Suppressor macrophage treated with lipopolysaccharide for 1 hour (primary cell): ENCODE data around the gene CRYZ.

Experiments used
- DNase-seq, 3 donors: peaks; one replicate each; pipeline ENCODE4 v3.0.0-alpha.2; 2020 to 2022

CRYZ gene

DNA sequence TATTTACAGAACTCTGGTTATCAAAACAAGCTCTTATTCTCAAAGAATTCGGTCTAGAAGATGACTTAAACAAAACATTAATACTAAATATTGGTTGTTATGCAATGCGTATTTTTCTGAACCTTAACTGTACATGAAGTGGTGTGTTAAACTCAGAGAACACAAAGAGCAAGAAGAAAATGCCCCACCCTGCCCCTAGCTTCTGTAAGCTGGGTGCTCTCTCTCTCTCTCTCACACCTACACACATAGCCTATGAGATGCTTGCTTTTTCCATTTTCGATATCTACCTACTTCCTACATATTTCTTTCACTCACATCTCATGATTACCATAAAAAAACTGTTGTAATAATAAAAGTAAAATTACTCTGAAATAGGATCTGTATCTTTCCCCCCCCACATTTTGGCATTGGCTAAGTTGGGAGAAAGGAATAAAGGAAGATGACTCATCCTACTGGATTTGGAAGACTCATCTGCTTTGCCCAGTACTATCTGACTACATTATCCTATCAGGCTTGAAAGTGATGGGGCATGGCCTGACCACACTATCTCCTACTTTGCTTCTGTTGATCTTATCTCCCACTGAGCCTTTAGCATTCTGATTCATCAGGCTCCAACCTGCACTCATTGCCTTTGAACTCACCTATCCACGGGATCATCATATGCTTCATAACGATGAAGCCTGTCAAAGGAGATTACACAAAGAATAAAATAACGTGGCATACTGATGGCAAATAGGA, 2.9 kb downstream of the CRYZ start:
- DNase-seq = no peak

DNA sequence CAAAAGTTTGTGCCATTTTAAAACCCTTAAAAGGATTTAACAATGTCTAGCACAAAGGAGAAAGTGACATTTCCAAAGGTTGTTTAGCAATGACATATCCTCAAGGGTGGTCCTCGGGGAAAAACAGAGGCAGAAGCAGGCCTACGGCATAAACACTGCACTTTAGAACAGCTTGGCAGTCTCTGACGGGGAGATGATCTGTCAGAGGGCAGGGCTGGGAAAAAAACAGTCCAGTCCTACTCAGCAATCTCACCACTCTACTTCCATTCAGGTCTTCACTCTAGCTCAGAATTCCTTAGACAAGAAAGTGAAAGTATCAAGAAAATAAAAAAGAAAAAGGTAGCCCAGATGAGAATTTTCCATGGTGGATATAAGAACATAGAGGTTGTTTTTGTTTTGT, 4.1 kb downstream of the CRYZ start:
- no peak for DNase-seq

DNA sequence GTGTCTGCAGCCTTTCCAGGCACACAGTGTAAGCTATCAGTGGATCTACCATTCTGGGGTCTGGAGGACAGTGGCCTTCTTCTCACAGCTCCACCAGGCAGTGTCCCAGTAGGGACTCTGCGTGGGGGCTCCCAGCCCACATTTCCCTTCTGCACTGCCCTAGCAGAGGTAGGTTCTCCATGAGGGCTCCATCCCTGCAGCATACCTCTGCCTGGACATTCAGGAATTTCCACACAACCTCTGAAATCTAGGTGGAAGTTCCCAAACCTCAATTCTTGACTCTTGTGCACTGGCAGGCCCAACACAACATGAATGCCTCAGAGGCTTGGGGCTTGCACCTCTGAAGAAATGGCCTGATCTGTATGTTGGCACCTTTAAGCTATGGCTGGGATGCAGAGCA, 6.8 kb downstream of the CRYZ start:
- no peak for DNase-seq

DNA sequence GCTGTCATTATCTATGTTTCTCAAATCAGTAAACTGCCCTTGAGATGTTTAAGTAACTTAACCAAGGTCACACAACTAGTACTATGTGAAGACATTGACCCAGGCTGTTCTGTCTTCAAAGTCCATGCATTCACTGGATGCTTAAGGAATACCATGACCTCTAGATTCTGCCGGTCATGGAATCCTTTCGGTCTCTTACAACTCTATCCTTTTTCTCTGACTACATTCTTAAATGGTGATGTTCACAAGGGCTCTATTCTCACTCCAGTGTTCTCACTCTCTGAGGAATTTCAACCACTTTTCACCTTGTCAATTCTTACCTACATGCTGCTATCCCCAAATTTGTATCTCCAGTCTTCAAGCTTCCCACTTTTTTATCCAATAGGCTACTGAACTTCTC, 15.2 kb downstream of the CRYZ start:
- no peak for DNase-seq

DNA sequence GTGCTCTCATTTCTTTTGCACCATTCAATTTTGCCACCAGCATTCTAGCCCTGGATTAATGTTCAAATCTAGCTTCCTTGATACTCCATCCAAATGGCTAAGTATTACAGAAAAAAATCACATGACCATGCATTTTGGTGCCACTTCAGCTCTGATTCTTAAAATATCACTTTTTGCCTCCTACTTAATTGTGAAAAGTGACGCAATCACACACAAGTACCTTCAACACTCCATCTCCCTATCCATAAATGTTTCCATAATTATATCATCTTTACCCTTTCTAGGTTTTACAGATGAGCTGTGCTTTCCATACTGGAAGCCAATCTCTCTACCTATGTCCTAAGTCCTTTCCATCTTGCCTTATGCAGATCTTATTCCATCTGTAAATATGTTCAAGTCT, 16.0 kb downstream of the CRYZ start:
- no peak for DNase-seq

DNA sequence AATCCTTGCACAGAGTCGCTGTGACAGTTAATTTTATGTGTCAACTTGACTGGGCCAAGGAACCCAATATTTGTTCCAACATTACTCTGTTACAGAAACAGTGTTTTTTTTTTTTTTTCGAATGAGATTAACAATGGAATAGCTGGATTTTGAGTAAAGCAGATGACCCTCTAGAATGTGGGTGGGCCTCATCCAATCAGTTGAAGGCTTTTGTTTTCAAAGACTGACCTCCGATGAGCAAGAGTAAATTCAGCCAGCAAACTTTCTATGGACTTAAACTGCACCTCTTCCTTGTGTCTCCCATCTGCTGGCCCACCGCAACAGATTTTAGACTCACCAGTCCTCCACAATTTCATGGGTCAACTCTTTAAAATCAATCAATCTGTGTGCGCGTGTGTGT, 17.0 kb downstream of the CRYZ start:
- no peak for DNase-seq

DNA sequence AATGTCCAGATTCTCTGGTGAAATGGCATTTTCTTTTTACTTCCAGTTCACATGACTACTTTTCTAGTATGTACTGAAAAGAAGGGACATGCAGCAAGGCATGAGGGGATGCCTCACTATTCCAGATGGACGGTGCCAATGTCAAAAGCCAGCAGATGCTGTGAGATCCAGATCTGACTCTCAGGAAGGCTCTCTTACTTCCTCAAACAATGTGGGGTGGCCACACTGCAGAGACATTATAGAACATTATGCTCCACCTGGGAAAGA, 17.7 kb downstream of the CRYZ start:
- no peak for DNase-seq

DNA sequence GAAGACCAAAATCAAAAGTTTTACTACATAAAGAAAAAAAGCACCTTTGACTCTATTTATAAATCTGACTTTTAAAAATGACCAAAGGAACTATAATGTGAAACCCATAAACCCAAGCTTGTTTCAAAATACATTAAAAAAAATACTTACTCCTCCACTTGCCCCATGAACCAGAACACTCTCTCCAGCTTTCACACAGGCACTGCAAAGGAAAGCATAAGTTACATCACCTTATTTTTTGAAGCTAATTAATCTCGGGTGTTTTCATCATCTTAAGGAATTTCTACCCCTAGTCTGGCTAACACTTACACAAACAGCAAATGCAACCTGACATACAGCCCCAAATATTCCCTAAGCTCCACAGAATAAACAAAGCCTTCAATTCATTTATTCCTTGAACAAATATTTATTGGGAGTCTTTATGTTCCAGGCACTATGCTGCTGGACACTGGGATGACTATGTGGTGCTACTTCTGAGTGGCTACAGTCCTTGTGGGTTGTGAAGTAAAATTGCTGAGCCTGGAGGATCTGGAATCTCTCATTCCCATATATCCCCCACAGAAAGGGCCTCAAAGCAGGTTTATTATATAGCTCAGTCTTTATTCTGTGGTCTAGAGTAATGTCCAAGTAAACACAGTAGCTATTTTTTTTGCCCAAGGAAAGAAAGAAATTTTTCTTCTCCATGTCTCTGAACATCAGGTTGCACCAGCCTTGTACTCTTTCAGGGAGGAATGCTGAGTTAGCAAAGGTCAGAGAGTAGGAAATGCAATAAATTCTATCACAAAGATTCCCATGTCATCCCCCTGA, 18.2 kb downstream of the CRYZ start:
- DNase-seq = no peak

DNA sequence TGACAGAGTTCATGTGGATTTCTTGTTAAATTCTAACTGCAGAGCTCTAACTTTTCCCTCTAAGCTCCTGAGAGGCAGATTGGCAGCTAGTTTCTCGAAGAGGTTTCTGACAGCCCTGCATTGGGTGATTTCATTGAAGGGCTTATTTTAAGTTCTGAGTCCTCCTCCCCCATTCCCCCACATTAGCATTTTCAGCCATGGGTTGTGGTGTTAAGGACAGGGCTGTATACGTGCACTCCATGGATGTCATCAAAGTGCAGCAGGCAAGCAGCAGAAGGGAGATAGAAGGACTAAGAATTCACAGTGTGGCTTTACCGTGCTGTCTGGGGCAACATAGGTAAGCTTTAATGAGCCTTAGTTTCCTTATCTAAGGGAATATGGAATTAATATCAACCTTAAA, 19.0 kb downstream of the CRYZ start:
- no peak for DNase-seq

DNA sequence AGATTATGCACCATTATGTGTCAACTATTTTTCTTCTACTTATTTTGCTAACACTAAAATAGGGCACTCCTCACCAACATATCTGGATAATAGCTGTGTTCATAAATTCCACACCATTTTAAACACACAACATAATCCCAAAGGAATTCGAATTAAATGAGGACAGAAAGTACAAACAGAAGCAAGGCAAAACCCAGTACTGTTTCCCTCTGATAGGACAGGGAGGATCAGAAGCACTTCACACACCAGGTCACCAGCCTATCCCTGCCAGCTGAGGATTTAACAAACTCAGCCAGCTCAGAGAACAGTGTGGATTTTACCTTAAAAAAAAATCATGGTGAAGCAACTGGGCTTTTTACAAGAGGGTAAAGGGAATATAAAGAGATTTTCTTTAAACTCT, 20.0 kb downstream of the CRYZ start:
- DNase-seq = no peak

DNA sequence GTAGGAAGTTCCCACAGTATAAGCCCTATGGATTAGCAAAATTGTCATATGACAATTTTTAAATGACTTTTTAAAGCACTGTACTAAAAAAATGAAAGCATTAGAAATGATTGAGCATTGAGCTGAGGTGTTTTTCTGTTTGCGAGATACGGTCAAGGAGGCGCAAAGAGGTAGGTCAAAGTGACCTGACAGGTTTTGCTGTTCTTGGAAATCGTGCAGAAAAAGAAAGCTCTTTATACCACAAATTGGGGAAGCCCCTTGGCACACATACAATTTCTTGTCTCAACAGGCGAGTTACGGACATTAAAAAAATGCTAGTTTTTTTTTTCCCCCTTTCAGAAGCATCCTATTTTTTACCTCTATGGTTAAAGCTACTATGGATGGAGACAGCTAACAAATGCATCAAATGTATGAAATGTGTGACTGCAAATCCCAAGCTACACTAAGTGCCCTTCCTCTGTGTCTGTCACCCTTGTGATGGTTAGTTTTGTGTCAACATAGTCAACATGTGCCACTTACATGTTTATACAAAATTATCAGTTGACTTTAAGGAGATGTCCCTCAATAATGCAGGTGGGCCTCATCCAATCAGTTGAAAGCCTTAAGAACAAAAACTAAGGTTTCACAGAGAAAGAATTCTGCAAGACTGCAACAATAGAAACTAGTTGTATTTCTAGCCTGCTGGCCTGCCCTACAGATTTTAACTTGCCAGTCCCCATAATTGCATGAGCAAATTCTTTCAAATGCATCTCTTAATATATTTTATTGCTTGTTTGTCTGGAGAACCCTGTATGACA, 29.3 kb downstream of the CRYZ start:
- no peak for DNase-seq

DNA sequence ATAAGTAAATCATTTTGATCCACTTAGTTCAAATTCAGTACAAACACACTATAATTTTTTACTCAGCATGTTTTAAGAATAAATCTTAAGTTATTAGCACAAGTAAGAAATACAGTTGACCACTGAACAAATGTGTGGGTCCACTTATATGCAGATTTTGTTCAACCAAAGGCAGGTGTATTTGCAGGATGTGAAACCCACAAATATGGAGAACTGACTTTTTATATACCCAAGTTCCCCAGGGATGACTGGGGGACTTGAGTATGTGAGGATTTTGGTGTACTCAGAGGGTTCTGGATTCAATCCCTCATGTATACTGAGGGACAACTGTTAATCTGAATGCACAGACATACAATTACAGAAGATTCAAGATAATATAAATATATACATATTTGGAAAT, 33.5 kb downstream of the CRYZ start:
- no peak for DNase-seq

DNA sequence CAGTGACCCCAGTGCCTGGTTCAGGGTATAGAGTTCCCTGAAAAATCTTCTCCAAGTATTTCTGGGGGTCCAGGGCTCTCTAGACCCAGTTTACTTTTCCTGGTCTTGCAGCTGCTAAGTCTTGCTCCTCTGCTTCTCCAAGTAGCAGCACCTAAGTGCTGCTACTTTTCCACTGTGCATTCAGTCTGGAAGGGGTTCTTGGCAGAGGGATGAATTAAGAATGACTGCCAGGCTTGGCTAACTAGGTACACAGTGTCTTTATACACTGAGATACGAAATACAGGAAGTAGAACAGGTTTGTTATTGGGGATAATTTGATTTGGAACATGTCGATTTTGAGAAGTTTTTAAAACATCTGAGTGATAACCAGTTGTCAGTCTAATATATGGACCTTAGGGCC, 35.0 kb downstream of the CRYZ start:
- no peak for DNase-seq

DNA sequence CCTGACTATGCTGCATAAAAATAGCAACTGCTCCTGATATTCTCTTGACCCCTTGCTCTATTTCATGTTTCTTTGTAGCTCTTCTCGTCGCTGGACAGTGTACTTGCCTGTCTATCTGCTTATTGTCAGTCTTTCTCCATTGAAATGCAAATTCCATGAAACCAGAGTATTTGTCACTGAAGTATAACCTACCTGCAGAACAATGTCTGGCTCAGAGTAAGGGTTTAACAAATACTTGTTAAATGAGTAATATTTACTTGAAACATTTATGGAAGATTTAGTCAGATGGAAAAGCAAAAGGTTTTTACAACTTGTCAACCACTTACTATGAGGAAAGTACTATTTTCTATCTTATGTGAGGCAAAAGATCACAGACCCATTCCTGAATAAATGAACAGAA, 39.4 kb downstream of the CRYZ start:
- no peak for DNase-seq

DNA sequence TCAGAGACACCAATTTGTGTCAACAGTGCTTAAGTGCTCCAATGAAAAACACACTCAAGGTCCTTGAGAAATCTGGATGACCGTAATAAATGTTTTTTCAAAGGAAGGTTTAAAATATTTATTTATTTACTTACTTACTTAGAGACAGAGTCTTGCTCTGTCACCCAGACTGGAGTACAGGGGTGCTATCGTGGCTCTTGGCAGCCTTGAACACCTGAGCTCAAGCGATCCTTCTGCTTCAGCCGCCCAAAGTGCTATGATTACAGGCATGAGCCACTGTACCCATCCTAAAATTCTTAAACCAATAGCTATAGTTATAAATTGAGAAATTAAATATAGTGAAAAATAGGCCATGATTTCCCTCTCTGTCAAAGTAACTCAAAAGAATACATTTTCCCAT, 41.9 kb downstream of the CRYZ start:
- no peak for DNase-seq

DNA sequence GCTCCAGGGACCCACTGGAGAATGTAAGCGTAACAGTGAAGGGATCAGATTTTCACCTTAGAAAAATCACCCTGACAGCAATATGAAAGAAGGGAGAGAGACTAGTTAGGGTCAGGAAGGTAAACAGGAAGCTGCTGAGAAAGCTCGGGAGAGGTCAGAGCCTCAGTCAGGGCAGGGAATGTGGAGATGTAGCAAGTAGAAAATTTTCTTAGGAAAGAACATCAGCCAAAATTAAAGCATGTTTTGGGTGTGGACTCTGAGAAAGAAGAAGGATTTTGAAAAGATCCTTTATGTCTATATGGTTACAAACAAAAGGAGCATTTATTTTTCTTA, 42.5 kb downstream of the CRYZ start:
- no peak for DNase-seq

DNA sequence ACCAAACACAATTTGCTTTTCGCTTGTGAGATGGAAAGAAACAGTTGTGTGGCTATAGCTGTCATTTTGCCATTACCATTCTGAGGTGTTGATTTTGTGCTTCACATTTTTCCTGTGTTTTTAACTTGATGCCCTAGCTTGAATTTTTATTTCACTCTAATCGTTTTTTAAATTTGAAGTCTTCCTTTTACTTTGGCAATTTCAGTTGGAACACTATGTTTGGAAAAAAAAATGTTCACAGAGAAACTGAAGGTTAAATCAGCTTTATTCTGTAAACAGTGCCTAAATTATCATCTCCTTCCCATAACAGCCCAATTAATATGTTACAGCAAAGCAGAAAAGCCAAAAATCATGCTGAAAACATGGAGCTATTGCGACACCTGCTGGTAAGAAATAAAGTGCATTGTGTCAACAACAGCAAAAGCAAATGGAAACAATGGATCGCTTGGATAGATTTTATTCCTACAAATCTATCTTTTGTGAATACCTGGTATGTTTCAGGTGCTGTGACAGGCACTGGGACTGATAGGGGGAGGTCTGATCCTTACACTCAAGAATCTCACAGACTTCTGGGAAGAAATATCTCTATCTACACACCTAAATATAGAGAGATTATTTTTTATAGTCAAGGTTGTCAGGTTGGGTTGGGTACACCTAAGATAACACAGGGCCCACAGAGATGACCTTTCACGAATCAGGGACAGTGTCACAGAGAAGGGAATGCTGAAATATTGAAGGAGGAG, 43.1 kb downstream of the CRYZ start:
- peak; percentile 59 to 72 (median 60) for DNase-seq

DNA sequence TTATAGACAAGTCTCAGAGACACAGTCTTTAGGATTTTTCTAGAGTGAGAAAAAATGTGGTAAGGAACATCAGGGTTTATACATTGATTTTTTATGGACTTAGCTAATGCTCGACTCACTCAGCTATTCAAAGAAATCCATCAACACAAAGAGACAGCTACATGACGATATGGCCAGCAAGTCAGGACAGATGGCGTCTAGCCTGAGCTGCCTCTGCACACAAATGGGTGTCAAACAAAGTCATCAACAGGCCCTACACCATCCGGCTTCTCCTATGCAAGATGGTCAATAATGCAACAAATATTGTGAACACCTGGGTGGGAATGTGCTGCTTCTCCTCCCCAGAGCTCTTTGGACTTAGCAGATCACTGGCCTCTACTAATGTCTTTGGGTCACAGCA, 45.9 kb downstream of the CRYZ start:
- DNase-seq = no peak

DNA sequence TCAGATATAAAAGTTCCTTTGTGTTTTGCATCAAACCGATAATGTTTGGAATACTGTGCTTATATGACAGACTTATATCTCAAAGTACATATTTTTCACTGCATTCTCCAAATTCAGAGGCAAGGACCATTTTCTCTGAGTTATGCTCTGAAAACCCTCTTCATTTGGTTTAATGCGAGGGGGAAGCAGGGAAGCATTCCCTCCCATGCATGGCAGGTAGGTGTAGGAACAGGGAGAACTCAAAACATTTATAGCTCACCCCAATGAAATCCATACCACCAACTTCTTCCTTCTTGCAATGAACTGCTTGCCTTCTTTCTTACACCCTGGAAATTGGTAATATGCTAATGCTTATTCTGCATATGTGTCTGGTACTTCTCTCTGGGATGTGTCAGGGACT, 48.5 kb downstream of the CRYZ start:
- DNase-seq = no peak

DNA sequence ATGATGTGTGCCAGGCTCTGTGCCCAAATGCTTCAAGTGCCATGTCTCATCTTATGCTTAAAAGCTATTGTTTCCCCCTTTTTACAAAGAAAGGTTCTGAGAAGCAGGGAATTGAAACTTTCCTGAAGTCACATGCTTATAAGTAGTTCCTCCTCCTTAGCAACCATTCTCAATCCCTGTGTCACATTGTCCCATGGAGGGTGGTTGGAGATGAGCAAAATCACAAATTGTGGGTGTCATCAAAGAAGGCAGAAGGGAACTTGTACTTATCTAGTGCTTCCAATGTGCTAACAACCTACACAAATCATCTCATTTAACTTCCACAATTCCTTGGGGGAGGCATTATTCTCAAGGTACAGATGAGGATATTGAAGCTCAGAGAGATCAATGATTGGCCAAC, 49.2 kb downstream of the CRYZ start:
- DNase-seq = peak in 2 of 3 donors; percentile 3 to 14

DNA sequence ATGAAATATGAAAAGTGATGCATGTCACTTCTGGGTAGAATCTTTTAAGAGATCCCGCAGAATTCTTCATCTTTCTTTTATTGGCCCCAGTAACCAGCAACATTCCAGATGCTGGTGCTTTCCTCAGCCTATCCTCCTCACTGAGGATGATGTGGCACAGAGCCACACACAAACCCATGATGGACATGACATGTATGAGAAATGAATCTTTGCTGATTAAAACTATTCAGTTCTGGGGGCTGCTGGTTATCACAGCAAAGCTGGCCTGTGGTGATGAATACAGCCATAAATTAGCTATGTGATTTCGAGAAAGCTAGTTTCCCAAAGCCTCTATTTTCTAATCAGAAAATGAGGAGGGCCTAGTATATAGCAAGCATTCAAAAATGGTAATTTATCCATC, 51.0 kb downstream of the CRYZ start:
- DNase-seq = no peak

DNA sequence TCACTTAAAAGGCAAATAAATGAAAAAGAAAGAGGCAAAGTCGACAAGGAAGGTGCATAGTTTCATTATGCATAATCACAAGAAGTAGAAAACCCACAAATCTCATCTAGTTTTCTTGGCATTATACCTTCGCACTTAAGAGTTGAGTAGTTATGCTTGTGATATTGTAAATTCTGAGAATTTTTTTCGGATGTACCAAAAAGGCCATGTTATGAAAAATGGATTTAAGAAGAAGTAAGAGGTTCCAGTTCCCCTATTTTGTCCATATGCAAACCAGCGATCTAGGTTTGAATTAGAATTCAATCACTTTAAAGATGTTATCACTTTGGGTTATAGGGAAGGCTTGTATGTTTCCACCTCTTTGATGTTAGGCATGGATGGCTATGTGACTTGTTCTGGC, 51.4 kb downstream of the CRYZ start:
- DNase-seq = no peak

DNA sequence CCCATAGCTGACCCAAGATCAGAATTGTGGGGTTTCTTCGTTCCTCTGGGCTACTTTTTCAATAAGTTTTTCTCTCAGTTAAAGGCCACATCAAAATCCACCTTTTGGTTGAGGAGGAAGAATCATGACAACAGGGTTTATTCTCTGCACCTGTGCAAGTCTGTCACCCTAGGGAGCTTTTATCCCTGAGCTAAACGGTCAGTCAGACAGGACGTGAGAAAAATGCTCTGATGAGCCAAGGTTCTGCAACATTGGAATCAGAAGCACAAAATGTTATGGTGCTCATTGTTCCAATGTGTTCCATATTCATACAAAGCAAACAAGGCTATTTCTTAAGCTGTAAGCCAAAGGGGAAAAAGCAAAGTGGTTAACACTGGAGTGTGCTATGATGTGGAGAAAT, 51.8 kb downstream of the CRYZ start:
- DNase-seq = no peak

DNA sequence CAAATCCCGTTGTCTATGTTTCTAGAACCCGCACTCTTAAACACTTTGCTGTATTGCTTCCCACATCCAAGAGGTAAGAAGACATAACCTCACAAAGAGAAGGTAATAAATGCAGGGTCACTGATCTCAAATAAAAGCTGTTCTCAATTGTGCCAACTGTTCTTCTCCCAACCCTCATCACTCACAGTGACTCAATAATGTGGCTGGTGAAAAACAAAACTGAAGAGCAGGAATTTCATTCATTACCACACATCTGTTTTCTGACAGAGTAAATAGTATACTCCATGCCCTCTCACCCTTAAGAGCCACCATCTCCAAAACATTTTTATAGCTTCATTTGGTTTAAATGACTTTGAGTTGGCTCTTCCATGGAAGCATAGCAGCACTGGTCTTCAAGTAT, 53.0 kb downstream of the CRYZ start:
- no peak for DNase-seq
